ENCODE results near the gene GRIN1. TPM values are rescaled to one million over a fixed set of nuclear protein-coding genes. Genes with fewer than 3 reads are reported as not detected.

Gene GRIN1
- total RNA-seq, 2 donors from 2014 or later: not detected

GRCh38 chr9:137110147-137110910 lies 28.6 kb upstream of the GRIN1 start:
- no peak overlapping the region for H3K4me3 ChIP-seq
- TF ChIP-seq CTCF (IDR thresholded peaks at IDR 0.05): no peak
- H3K36me3 ChIP-seq: peaks cover 23% of the 10 kb centered on the region
- no peak overlapping the region for H3K27ac ChIP-seq
- no peak for DNase-seq (ENCODE audit: low spot score)
- H3K27me3 ChIP-seq (replicated peaks; ENCODE audit: insufficient read depth): no peaks in the 10 kb centered on the region
- peaks cover 5 to 11% of the 10 kb centered on the region in 2 donors for H3K4me1 ChIP-seq (ENCODE audit: control insufficient read depth in 1 of 2, low read depth in 2 of 2)
- H3K9me3 ChIP-seq: no peaks in the 10 kb centered on the region
- no peak for ATAC-seq (ENCODE audit: insufficient number of reproducible peaks, low FRiP score, low read depth)

- Histone ChIP-seq H3K4me3 (no peak overlapping the region), H3K4me1 (ENCODE audit: control insufficient read depth in 1 of 2, low read depth in 2 of 2) (peaks cover 5 to 19% of the 10 kb centered on the region in 2 donors), H3K36me3 (peaks cover 23% of the 10 kb centered on the region), H3K27me3 (replicated peaks; ENCODE audit: insufficient read depth) (no peaks in the 10 kb centered on the region), H3K27ac (no peak overlapping the region), H3K9me3 (no peaks in the 10 kb centered on the region)
- no peak for TF ChIP-seq CTCF (IDR thresholded peaks at IDR 0.05)
- ATAC-seq (ENCODE audit: insufficient number of reproducible peaks, low FRiP score, low read depth): no peak
- no peak for DNase-seq (ENCODE audit: low spot score)
These were observed 27.8 kb upstream of the GRIN1 start for GRCh38 chr9:137110911-137111787.

- peaks cover 15% of the 10 kb centered on the region for H3K36me3 ChIP-seq
- DNase-seq (ENCODE audit: low spot score) (no peak), ATAC-seq (ENCODE audit: insufficient number of reproducible peaks, low FRiP score, low read depth) (no peak)
- peaks cover 5 to 19% of the 10 kb centered on the region in 2 donors for H3K4me1 ChIP-seq (ENCODE audit: control insufficient read depth in 1 of 2, low read depth in 2 of 2)
- H3K9me3 ChIP-seq: no peaks in the 10 kb centered on the region
- no peak overlapping the region for H3K4me3 ChIP-seq
- no peaks in the 10 kb centered on the region for H3K27me3 ChIP-seq (replicated peaks; ENCODE audit: insufficient read depth)
- no peak overlapping the region for H3K27ac ChIP-seq
- TF ChIP-seq CTCF (IDR thresholded peaks at IDR 0.05): no peak
These were observed 27.0 kb upstream of the GRIN1 start for GRCh38 chr9:137111788-137112563.

- DNase-seq (ENCODE audit: low spot score) (no peak), ATAC-seq (ENCODE audit: insufficient number of reproducible peaks, low FRiP score, low read depth) (no peak)
- H3K4me3 ChIP-seq: no peak overlapping the region
- H3K9me3 ChIP-seq: no peaks in the 10 kb centered on the region
- peaks cover 8% of the 10 kb centered on the region for H3K36me3 ChIP-seq
- peaks cover 5 to 19% of the 10 kb centered on the region in 2 donors for H3K4me1 ChIP-seq (ENCODE audit: control insufficient read depth in 1 of 2, low read depth in 2 of 2)
- no peaks in the 10 kb centered on the region for H3K27me3 ChIP-seq (replicated peaks; ENCODE audit: insufficient read depth)
- H3K27ac ChIP-seq: no peak overlapping the region
- TF ChIP-seq CTCF (IDR thresholded peaks at IDR 0.05): no peak
These were observed 26.2 kb upstream of the GRIN1 start for GRCh38 chr9:137112564-137113384.
